Measurements from ENCODE around the gene ACSM6. TPM values are rescaled to one million over a fixed set of nuclear protein-coding genes. Genes with fewer than 3 reads are reported as not detected.

ACSM6 gene, protein sequence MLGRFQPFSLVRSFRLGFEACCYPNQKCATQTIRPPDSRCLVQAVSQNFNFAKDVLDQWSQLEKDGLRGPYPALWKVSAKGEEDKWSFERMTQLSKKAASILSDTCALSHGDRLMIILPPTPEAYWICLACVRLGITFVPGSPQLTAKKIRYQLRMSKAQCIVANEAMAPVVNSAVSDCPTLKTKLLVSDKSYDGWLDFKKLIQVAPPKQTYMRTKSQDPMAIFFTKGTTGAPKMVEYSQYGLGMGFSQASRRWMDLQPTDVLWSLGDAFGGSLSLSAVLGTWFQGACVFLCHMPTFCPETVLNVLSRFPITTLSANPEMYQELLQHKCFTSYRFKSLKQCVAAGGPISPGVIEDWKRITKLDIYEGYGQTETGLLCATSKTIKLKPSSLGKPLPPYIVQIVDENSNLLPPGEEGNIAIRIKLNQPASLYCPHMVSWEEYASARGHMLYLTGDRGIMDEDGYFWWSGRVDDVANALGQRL
- total RNA-seq = not detected

DNA sequence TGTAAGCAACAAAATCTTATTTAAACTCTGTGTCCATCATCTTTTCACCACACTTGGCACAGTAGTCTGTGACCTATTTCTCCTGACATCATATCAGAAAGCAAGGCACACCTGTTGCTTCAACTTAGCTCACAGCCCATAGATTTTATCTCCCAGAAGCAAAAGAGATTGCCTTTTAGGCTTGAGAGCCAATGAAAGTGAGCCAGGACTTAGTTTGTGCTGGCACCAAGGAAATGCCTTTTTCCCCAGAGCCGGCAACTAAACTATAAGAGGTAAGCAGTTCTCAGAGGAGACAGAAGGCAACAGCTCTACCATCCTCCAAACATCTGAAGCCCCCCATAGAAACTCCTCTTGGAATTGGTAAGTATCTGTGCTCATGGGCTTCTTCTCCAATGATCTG, at the start of gene ACSM6:
Gene ACSM6 (plus strand): TSS at position 295 of the 400 bp plus-strand sequence. CDS start 248 bp downstream, outside the sequence.
- H3K4me1 ChIP-seq = no peaks in the 10 kb centered on the region
- H3K36me3 ChIP-seq = no peaks in the 10 kb centered on the region
- TF ChIP-seq POLR2A (IDR thresholded peaks at IDR 0.05) = no peak
- no peak for TF ChIP-seq CTCF (IDR thresholded peaks at IDR 0.05)
- WGBS, 2 donors = 89 to 100% methylated on average over 1 of the region's 1 CpG
- no peaks in the 10 kb centered on the region for H3K27me3 ChIP-seq
- H3K27ac ChIP-seq = no peak within 1 kb of the TSS
- no peaks in the 10 kb centered on the region for H3K9me3 ChIP-seq
- intact Hi-C loops (cut with DNase I) = no loop called here
- no peak for DNase-seq
- H3K4me3 ChIP-seq = no peak within 1 kb of the TSS

- Histone ChIP-seq H3K4me3 (no peak overlapping the region), H3K4me1 (peaks cover 0 to 5% (median 0%) of the 10 kb centered on the region in 3 donors), H3K9me3 (no peaks in the 10 kb centered on the region), H3K27me3 (no peaks in the 10 kb centered on the region), H3K27ac (no peak overlapping the region), H3K36me3 (no peaks in the 10 kb centered on the region)
- no peak for DNase-seq
- TF ChIP-seq CTCF (IDR thresholded peaks at IDR 0.05) (no peak), POLR2A (IDR thresholded peaks at IDR 0.05) (no peak)
- WGBS, 2 donors = 82 to 85% methylated on average over 3 to 4 of the region's 4 CpGs
- intact Hi-C loops (cut with DNase I) = no loop called here
These were observed 25.3 kb upstream of the ACSM6 start for GRCh38 chr10:95168694-95169093.

DNA sequence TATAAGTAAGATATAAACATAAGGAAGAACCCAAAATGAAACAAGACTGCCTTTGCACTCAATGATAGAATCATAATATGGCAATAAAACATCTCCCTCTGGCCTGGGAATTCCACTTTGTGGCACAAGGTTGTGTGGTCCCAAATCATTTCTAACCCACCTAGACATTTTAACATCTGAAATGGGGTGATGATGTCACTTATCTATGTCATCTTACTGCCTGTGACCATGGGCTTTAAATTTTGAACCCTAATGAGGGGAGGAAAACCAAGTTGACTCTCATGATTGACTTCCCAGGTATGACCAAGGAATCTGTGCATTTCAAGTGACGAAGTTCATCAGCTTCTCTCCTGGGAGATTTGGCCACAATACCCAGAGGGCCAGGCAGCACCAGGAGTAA, 24.5 kb upstream of the ACSM6 start:
- no peak for DNase-seq
- peaks cover 0 to 5% (median 0%) of the 10 kb centered on the region in 3 donors for H3K4me1 ChIP-seq
- no peak overlapping the region for H3K4me3 ChIP-seq
- WGBS, 2 donors = 86 to 100% methylated on average over 1 of the region's 1 CpG
- no peaks in the 10 kb centered on the region for H3K9me3 ChIP-seq
- intact Hi-C loops (cut with DNase I) = no loop called here
- no peaks in the 10 kb centered on the region for H3K36me3 ChIP-seq
- no peaks in the 10 kb centered on the region for H3K27me3 ChIP-seq
- H3K27ac ChIP-seq = no peak overlapping the region
- TF ChIP-seq CTCF (IDR thresholded peaks at IDR 0.05) (no peak), POLR2A (IDR thresholded peaks at IDR 0.05) (no peak)

DNA sequence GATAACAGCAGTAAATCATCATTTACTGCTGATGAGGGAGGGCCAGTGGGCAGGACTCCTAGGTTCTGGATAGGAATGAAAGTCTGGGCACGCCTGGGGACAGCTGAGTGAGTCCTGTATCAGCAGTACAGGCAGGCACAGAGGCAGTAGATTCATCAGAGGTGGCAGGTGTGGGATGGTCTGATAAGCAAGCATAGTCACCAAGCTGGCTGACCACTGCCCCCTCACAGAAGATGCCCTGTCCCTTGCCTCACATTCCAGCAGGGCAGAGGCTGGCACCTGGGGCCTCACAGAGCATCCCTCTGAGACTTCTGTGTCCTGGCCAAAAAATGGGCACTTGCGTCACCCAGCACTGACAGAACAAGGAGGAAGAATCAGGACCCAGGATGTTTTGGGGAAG, 23.2 kb upstream of the ACSM6 start:
- H3K27ac ChIP-seq = no peak overlapping the region
- peaks cover 0 to 5% (median 0%) of the 10 kb centered on the region in 3 donors for H3K4me1 ChIP-seq
- intact Hi-C loops (cut with DNase I) = no loop called here
- TF ChIP-seq POLR2A (IDR thresholded peaks at IDR 0.05) (no peak), CTCF (IDR thresholded peaks at IDR 0.05) (no peak)
- no peak for DNase-seq
- H3K4me3 ChIP-seq = no peak overlapping the region
- H3K27me3 ChIP-seq = no peaks in the 10 kb centered on the region
- H3K9me3 ChIP-seq = no peaks in the 10 kb centered on the region
- WGBS, 2 donors = 50 to 81% methylated on average over 1 to 2 of the region's 2 CpGs
- no peaks in the 10 kb centered on the region for H3K36me3 ChIP-seq

DNA sequence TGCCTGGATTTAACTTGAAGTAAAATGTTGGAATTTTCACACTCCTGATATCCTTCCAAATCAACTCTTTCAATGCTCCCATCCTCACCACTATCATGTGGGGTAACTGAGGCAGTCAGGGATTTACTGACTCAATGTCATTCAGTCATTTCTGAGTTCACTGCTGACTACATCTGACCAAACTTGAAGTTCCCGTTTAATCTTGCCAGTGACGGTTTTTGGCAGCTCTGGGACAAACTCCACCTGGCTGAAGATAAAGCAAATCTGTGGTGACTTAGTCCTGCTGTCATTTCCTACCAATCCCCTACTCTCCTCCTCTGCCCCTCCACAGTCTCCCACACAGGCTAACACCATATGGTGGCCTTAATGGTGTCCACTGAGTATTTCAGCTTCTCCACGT, 22.7 kb upstream of the ACSM6 start:
- intact Hi-C loops (cut with DNase I) = no loop called here

More for the DNA sequence above, 22.7 kb upstream of the ACSM6 start:
- no peaks in the 10 kb centered on the region for H3K36me3 ChIP-seq
- H3K27me3 ChIP-seq = no peaks in the 10 kb centered on the region
- no peak overlapping the region for H3K27ac ChIP-seq
- no peak for DNase-seq
- peaks cover 0 to 5% (median 0%) of the 10 kb centered on the region in 3 donors for H3K4me1 ChIP-seq
- H3K4me3 ChIP-seq = no peak overlapping the region
- TF ChIP-seq CTCF (IDR thresholded peaks at IDR 0.05) (no peak), POLR2A (IDR thresholded peaks at IDR 0.05) (no peak)
- no peaks in the 10 kb centered on the region for H3K9me3 ChIP-seq
- WGBS, 2 donors = 49 to 50% methylated on average over 3 of the region's 3 CpGs
